T47D (cell line): Measurements from ENCODE around the gene TMEM170B.

Experiments
- DNase-seq, 2 experiments: peaks; one replicate each; pipeline versions ENCODE4 v3.0.0 to v3.0.0-alpha.2; 2011 to 2012; ENCODE audit warnings: low read depth in 1 of 2, low spot score in 1 of 2
- JUND ChIP-seq: IDR thresholded peaks from 2 replicates; pipeline ENCODE4 v1.6.1; 2012; ENCODE audit warnings: low read depth
- in situ Hi-C: cut with HindIII; loops from 2 replicates; pipeline ENCODE4 v1.10.0; 2016; ENCODE audit warnings: low sequenced_read_pairs, low pct_unique_long_range_greater_than_20kb

Gene TMEM170B

GRCh38 chr6:11537229-11538051 is at the start of gene TMEM170B:
TSS of gene TMEM170B (plus strand) at chr6:11537749. CDS start at chr6:11538278, 529 bp downstream.
- peak; percentile 90 to 97 for DNase-seq
- no peak for TF ChIP-seq JUND
- in situ Hi-C loops = no loop called here

- in situ Hi-C loops = no loop called here
- no peak for DNase-seq
- no peak for TF ChIP-seq JUND
Measured at GRCh38 chr6:11490996-11491395, 46.6 kb upstream of the TMEM170B start.

- no peak for DNase-seq
- TF ChIP-seq JUND = no peak
- in situ Hi-C loops = no loop called here
Measured at GRCh38 chr6:11491596-11492463, 45.7 kb upstream of the TMEM170B start.

- TF ChIP-seq JUND = no peak
- in situ Hi-C loops = no loop called here
- no peak for DNase-seq
Measured at GRCh38 chr6:11492464-11493290, 44.9 kb upstream of the TMEM170B start.

- in situ Hi-C loops = no loop called here
- TF ChIP-seq JUND = no peak
- DNase-seq = no peak
Measured at GRCh38 chr6:11493974-11494373, 43.6 kb upstream of the TMEM170B start.

- no peak for TF ChIP-seq JUND
- DNase-seq = no peak
- in situ Hi-C loops = no loop called here
Measured at GRCh38 chr6:11494786-11495564, 42.6 kb upstream of the TMEM170B start.

GRCh38 chr6:11495565-11496145 is 41.9 kb upstream of the TMEM170B start:
- TF ChIP-seq JUND = no peak
- DNase-seq = peak in 1 of 2 experiments; percentile 15
- in situ Hi-C loops = no loop called here

- no peak for TF ChIP-seq JUND
- in situ Hi-C loops = no loop called here
Measured at GRCh38 chr6:11496152-11497060, 41.1 kb upstream of the TMEM170B start.

GRCh38 chr6:11497107-11497506 is 40.4 kb upstream of the TMEM170B start:
- TF ChIP-seq JUND = no peak
- in situ Hi-C loops = no loop called here

More at GRCh38 chr6:11496152-11497060, 41.1 kb upstream of the TMEM170B start:
- peak; percentile 45 to 88 for DNase-seq

GRCh38 chr6:11497881-11498280 is 39.7 kb upstream of the TMEM170B start:
- in situ Hi-C loops = no loop called here
- DNase-seq = peak in 1 of 2 experiments; percentile 11
- TF ChIP-seq JUND = no peak

More at GRCh38 chr6:11497107-11497506, 40.4 kb upstream of the TMEM170B start:
- no peak for DNase-seq
